Retinal pigment epithelial cell (primary cell): ENCODE data around the gene CENPU.
"Not testable (repeated sequence)": the region's sequence is repeated elsewhere in the genome, so short reads cannot be mapped to it uniquely, and the experiment has no call there.

Experiments
- DNase-seq: peaks from one replicate; pipeline ENCODE4 v3.0.0-alpha.2; 2010; ENCODE audit warnings: low read depth
- H3K4me3 ChIP-seq: 2 replicates; pipeline ENCODE4 v1.5.1; 2011; ENCODE audit warnings: mild to moderate bottlenecking, low read length, control low read depth, moderate library complexity
- TF ChIP-seq, protein P1 (sequence below): conservative IDR thresholded peaks from 2 replicates; pipeline ENCODE4 v1.5.1; 2011; ENCODE audit warnings: low read depth, low read length, control low read depth, inconsistent platforms

CENPU gene, protein sequence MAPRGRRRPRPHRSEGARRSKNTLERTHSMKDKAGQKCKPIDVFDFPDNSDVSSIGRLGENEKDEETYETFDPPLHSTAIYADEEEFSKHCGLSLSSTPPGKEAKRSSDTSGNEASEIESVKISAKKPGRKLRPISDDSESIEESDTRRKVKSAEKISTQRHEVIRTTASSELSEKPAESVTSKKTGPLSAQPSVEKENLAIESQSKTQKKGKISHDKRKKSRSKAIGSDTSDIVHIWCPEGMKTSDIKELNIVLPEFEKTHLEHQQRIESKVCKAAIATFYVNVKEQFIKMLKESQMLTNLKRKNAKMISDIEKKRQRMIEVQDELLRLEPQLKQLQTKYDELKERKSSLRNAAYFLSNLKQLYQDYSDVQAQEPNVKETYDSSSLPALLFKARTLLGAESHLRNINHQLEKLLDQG

DNA sequence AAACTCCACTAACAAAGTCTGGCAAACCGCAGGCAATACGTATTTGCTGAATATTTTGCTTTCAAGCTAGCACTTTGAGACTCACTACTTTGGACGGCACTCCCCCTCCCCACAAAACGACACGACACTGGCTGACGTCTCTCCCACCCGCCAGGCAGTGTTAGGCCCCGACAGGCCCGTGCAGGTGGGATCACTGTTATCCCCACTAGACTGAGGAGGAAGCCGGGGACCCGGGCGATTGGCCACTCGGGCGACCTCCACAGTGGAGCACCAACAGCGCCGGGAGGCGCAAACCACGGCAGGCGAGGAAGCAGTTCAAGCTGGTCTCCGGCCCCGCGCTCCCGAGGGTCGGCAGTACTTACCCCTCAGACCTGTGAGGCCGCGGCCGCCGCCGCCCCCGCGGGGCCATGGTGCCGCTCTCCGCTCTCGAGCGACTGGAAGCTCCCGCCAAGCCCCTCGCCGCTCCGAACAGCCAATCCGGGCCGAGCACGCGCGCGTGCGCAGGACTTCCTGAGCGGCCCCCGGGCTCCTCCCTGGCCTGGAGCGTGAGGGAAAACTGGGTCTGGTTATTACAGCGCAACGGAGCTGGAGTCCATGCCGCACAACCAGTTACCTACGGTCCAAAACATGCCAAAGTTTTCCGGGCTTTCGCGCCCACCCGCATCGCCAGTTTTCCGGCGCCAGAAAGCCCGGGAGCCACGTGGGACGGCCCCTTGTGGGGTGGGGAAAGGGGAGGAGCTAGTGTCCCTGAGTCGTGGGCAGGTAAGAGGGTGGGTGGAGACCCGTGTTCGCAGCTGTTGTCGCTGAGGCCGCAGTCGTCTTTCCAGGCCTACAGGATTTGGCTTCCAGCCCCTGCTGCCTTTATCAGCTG, at the start of gene CENPU:
CENPU (minus strand) TSS at position 443 of the 871 bp plus-strand sequence; CDS start at position 409, 34 bp downstream.
- TF ChIP-seq, protein P1, sequence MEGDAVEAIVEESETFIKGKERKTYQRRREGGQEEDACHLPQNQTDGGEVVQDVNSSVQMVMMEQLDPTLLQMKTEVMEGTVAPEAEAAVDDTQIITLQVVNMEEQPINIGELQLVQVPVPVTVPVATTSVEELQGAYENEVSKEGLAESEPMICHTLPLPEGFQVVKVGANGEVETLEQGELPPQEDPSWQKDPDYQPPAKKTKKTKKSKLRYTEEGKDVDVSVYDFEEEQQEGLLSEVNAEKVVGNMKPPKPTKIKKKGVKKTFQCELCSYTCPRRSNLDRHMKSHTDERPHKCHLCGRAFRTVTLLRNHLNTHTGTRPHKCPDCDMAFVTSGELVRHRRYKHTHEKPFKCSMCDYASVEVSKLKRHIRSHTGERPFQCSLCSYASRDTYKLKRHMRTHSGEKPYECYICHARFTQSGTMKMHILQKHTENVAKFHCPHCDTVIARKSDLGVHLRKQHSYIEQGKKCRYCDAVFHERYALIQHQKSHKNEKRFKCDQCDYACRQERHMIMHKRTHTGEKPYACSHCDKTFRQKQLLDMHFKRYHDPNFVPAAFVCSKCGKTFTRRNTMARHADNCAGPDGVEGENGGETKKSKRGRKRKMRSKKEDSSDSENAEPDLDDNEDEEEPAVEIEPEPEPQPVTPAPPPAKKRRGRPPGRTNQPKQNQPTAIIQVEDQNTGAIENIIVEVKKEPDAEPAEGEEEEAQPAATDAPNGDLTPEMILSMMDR = no peak
- DNase-seq = peak; percentile 97

DNA sequence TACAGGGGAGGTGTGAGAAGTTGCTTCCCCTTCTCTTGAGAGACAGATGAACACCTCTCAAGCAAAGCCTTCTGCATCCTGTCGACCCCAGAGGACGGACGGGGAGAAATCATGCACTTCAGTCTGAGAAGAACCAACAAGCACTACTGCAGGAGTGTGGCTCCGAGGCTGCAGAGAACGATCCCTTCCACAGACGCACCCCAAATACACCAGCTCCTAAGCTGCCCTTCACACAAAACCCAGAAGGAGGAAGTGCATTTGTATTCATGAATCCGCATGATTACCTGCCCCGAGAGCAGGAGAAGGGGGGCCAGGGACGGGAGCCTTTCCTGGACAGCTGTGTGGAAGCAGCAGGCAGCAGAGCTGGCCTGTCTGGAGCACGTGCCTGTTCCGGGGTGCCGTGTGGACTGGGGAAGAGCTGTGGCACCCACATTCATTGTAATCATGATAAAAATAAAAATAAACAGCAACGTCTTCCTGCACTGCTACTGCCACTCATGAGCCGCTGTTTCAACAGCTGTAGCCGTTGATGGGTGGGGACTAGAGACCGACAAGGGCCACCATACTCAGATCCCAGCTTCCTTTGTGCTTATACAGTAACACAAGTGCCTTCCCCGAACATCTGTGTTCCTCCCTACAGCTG, 49.0 kb upstream of the CENPU start:
- TF ChIP-seq, protein P1 = no peak
- no peak overlapping the region for H3K4me3 ChIP-seq
- no peak for DNase-seq

More for the DNA sequence above, at the start of gene CENPU:
- peak within 1 kb of the TSS; percentile 94 for H3K4me3 ChIP-seq

DNA sequence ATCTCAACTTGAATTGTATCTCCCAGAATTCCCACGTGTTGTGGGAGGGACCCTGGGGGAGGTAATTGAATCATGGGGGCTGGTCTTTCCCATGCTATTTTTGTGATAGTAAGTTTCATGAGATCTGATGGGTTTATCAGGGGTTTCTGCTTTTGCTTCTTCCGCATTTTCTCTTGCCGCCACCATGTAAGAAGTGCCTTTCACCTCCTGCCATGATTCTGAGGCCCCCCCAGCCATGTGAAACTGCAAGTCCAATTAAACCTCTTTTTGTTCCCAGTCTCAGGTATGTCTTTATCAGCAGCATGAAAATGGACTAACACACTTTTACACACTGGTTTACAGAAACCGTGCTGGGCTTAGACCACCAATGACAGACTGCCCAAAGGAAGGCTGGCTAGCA, 45.3 kb upstream of the CENPU start:
- not testable (repeated sequence) for H3K4me3 ChIP-seq, DNase-seq

DNA sequence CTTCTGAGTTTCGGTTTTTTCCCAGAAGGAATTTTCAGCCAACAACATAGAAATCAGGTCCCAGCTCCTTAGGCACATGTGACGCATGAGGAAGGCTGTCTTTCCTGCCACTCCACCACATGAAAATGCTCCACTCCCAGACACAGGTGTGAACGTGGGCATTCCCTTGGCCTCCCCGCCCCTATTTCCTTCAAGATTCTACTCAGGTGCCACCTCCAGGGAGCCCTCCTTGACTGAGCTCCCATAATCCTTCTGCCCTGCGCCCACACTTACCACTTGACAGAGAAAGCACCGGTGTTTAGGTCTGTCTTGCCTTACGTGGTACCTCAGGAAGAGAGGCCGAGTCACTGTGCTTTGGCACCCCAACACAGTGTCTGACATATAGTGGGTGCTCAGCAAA, 44.4 kb upstream of the CENPU start:
- no peak overlapping the region for H3K4me3 ChIP-seq
- no peak for DNase-seq
- TF ChIP-seq, protein P1 = no peak

DNA sequence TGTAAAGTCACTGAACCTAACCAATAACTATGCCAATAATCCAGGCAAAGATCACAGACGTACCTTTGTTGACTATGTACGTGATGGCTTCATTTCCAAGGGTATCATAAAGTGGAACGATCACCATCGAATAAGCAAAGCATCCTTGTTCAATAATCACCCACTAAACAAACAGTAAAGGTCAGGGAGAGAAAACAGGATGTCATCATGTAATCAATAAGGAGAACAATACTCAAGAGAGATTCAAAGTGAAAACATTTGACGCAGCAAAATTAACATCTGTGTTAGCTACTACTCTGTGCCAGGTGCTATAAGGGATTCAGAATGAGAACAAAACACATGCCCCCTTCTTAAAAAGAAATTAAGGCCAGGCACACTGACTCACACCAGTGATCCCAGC, 42.9 kb upstream of the CENPU start:
- TF ChIP-seq, protein P1 = no peak
- no peak overlapping the region for H3K4me3 ChIP-seq
- DNase-seq = no peak

DNA sequence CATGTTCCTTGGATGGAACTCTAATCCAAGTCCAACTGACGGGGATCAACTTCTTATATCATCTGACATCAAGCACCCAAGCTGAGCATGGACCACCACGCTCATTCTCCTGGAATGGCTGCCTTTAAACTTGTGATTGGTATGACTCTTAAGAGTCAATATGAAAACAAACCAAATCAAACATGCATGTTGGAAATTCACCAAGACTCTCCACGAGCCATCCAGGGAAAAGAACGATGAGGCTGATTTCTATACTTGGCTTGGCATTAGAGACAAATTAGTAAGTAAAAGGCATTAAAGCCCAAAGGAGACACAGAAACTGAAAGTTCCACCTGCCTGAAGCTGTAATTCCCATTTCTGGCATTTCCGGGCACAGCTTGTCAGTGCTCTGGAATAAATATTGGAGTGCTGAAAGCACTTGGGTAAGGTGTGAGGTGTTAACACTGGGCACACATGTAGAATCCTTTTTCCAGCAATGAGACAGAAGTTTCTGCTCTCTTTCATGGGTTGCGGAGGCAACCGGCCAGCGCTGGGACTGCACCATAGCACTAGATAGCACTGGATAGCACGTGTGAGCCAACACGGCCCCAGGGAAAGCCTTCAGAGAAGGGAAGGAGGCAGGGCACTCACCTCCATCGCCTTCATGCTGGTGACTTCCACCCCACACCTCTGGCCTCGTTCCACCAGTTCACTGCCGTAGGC, 42.1 kb upstream of the CENPU start:
- TF ChIP-seq, protein P1 = no peak
- DNase-seq = no peak
- no peak overlapping the region for H3K4me3 ChIP-seq

DNA sequence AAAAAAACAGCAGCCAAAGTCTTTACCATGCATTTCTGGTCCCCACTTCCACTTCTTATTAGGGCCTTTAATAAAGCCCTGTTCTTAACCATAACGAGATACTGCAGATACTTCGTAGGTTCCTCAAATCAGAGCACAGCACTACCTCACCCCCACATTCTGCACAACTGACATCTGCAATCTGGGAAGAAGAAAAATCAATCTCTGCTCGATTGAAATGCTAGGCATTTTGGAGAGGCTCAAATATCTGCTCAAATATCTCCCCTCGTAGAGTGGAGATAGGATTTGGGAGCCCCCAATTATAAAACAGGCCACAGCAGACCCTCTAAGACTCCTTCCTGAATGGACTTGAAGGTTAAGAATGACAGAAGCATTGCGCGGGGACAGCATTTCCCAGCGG, 40.3 kb upstream of the CENPU start:
- H3K4me3 ChIP-seq = no peak overlapping the region
- TF ChIP-seq, protein P1 = no peak
- DNase-seq = no peak
